NK-92 treated with Interleukin-12 subunit alpha and Interleukin-12 subunit beta, amount 100 ng/mL, for 24 hours (cell line): Measurements from ENCODE around the gene KIF1C.

Experiments used
- DNase-seq: peaks from one replicate; lab custom pipeline; 2025; lab: John Stamatoyannopoulos, UW

KIF1C gene

DNA sequence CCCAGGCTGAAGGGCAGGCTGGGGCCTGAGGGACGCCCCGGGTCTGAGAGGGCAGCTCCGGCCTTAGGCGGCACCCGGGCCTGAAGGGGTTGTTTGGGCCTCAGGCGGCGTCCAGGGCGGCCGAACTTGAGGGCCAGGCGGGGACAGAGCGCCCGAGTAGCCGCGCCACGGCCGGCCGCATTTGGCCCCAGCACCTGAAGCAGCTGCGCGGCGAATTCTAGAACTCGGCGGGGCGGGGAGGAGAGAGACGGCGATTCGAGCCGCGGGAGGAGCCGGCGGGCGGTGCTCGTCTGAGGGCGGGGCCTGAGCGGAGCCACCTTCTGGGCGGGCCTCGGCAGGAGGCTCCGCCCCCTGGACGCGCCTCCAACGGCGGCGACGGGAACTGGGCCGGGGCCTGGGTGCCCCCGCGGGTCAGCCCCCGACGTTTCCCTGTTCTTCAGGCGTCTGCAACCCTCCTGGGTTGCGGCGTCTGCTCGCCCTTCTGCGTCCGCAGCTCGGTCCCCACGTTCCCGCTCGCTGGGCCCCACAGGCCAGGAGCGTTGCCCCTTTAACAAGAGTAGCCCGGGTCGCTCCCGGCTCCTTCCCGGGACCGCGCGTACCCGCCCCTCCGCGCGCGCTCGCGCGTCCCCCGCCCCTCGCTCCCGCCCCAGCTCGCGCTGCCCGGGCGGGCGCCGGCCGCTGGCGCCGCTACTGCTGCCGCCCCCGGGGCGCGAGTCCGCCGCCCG is at the start of gene KIF1C, which contains the start of gene INCA1:
Gene KIF1C, plus strand, starts transcription at position 649 of the 725 bp plus-strand sequence. CDS start 2,297 bp downstream, outside the sequence.
Gene INCA1, minus strand, starts transcription at position 221 of the 725 bp plus-strand sequence. CDS start 3,085 bp downstream, outside the sequence.
- DNase-seq, result peak; percentile 54

DNA sequence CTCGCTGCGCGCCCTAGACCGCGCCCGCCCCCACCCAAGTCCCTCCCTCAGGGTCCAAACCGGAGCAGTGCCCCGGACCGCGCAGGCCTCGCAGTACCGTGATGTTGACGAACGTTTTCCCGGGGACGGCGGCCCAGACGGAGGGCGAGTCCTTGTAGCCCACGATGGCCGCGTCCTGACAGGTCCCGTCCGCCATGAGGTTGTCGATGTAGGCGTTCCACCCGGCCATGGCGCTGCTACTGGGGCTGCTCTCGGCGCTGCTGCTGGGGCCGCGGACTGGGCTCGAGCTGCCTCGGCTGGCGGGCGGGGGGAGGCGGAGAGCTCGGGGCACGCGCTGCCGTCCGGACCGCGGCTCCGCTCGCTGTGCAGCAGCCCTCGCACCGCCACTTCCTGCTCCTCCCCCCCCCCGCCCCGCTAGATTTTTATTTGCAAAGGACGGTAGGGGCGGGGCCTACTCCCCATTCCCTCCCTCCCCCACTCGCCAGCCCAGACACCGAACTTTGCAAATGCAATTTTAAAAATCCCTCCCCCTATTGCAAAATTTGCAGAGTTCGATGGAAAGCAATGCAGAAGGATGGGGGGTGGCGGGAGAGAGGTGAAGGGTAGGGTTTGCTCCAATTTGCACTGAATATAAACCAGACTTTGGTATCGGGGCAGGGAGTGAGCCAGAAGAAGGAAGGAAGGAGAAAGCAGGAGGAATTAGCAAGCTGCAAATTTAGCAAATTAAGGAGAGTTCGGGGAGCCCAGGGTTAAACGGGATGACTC is 49.4 kb upstream of the KIF1C start, which contains the start of gene PFN1:
Gene PFN1, minus strand, starts transcription at position 365 of the 765 bp plus-strand sequence. Its CDS starts 136 bp downstream, at position 229.
- peak; percentile 75 for DNase-seq

DNA sequence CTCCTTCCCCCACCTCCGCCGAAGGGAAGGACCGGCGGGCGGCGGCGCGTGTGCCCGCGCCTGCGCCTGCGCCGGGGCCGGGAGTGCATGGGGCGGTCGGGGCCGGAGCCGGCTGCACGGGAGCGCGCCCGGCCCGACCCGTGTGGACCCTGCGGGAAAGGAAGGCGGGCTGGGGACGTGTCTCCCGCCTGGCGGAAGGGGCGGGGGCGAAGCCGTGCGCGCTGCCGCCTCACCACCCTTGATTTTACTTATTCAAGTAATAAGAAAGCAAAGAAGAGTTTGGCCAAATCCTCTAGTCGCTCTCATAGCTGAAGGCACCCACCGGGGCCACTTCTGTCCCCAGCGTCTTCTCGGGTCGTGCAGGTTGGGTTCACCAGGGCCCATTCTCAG is 48.8 kb upstream of the KIF1C start:
- DNase-seq, result peak; percentile 54

DNA sequence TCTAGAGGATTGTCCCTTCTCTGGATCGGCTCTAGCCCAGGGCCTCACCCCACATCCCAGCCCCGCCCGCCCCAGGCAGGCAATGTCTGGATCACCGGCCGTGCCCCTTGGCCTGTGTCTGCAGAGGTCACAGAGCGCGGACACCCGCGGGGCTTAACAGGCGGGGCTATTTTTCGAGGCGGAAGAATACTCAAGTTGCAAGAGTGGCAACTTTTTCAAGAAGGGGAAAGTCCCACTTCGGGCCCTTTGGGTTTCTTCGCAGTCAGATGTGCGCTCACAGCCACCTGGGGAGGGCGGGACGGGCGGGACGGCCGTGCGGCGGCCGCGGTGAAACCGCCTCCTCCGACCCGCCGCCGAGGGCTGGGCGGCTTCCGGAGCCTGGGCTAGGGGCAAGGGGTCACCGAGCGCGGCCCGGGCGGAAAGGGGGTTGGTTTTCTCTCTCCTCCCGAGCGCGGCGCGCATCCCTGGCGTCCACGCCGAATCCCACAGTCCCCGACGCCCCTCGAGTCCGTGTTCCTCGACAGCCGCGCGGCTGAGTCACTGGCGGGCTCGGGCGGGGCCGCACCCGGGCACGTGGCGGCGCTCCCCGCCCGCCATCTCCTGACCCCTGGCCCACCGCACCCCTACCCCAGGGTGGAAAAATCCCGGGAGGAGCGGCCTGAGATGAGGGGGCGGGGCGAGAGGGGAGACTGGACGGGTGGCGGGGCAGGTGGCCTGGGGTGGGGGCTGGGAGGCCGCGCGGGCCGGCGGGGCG is 48.3 kb upstream of the KIF1C start:
- peak; percentile 68 for DNase-seq

DNA sequence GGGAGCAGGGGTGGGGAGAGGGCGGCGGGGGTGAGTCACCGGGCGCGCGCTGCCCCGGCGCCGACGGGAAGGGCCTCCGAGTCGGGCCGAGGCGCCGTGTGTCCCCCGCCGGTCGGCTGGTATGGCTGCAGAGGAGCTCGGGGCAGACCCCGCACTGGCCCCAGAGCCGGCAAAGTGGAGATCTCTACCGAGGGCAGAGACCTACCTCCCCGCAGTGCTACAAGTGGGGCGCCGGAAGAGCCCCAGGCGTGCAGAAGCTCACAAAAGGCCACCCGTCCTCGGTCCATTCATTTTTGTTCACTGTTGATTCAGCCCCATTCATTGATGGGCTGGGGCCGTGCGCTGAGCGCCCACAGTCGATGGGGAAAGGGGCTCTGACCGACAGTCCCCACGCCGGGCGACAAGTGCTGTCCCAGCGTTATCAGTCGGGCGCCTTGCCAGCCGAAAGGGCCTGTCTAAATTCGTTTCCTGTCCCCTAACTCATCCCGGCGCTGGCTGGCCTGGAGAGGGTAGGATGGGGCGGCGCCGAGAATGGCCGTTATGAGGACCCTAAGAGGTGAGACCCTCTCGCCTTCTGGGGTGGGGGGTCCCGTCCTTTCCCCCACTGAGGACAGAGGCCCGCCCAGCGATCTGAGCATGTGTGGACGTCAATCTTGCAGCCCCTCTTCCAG is 47.5 kb upstream of the KIF1C start:
- no peak for DNase-seq

DNA sequence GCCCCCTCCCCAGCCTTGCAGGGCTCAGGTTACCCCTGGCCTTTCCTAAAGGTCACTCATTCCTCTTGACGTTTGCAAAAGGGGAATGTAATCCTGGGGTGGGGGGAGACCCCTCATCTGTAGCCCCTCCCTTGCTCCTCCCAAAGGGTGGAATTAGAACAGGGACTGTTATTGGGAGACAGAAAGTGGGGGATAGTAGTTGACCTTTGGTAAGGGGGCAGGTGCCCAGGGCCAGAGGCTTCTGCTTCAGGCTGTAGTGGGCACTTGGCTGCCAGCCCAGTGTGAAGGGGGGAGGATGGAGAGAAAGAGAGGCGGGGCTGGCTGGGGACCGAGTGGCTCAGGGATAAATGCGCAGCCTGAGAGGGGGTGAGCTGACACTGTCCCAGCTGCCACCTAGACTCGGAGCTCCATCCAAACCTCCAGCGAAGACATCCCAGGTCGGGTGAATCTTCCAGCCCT is 47.0 kb upstream of the KIF1C start, which contains the start of gene ENO3:
Gene ENO3, plus strand, starts transcription at position 374 of the 459 bp plus-strand sequence. CDS start 711 bp downstream, outside the sequence.
- DNase-seq, result no peak

DNA sequence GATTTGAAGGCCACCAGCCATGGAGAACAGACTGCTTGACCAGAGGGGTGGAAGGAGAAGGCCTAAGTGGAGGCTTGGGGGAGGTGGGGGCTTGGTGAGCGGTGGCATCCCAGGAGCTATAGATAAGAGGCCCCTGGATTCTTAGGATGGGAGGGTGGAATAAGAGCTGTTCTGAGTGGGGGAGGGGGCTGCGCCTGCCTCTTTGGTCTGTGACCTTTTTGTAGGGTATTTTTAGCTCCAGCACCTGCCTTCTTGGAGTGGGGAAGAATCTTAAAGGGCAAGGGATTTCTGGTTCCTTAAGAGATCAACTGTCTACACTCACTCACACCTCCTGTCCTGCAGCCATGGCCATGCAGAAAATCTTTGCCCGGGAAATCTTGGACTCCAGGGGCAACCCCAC is 46.3 kb upstream of the KIF1C start:
- DNase-seq, result no peak

DNA sequence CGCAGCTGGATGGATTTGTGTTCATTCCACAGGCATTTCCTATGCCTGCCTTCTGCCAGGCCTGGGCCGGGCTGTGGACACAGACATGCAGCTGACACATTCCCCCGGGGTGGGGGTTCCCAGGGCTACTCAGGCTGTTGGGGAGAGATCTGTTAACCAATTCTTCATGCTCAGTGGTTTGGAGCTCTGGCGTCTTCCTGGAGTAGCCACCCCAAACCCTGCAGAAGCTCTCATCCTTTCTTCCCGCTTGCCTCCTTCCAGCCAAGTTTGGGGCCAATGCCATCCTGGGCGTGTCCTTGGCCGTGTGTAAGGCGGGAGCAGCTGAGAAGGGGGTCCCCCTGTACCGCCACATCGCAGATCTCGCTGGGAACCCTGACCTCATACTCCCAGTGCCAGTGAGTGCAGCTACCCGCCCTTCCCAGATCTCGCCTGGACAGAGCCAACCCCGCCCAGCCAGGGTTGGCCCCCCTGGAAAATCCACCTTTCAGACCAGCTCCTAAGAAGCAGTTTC is 44.2 kb upstream of the KIF1C start:
- DNase-seq, result no peak

DNA sequence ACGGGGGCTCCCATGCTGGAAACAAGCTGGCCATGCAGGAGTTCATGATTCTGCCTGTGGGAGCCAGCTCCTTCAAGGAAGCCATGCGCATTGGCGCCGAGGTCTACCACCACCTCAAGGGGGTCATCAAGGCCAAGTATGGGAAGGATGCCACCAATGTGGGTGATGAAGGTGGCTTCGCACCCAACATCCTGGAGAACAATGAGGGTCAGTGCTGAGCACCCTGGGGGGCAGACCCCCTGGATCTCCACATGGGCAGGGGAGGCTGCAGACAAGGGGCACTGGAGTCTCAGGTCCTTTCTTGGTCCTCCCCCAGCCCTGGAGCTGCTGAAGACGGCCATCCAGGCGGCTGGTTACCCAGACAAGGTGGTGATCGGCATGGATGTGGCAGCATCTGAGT is 42.7 kb upstream of the KIF1C start:
- DNase-seq, result no peak

DNA sequence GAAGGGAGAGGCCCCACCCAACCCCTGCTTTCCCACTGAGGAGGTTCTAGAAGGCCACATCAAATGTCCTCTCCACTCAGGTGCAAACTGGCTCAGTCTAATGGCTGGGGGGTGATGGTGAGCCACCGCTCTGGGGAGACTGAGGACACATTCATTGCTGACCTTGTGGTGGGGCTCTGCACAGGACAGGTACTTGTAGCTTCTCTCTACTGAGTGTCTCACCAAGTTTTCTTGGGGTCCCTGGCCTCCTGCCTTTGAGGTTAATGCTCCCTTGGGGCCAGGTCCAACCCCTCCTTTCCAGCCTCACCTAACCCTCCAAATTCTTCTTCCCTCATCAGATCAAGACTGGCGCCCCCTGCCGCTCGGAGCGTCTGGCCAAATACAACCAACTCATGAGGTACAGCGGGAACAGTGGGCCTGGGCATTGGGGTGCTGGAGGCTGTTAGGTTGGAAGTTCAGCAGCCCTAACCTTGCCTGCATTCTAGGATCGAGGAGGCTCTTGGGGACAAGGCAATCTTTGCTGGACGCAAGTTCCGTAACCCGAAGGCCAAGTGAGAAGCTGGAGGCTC is 41.2 kb upstream of the KIF1C start:
- DNase-seq, result no peak

DNA sequence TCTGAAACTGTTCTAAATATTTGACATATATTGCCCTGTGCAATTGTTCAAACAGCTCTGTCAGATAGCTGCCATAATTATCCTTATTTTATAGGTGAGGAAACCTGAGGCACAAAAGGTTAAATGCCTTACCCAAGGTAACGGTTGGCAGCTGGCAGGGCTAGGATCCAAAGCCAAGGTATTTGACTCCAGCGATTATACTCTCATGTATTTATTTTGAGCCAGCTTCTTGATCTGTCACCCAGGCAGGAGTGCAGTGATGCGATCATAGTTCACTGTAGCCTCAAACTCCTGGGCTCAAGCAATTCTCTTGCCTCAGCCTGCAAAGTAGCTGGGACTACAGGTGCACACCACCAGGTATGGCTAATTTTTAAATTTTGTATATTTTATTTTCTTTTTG is 39.6 kb upstream of the KIF1C start:
- DNase-seq, result no peak

DNA sequence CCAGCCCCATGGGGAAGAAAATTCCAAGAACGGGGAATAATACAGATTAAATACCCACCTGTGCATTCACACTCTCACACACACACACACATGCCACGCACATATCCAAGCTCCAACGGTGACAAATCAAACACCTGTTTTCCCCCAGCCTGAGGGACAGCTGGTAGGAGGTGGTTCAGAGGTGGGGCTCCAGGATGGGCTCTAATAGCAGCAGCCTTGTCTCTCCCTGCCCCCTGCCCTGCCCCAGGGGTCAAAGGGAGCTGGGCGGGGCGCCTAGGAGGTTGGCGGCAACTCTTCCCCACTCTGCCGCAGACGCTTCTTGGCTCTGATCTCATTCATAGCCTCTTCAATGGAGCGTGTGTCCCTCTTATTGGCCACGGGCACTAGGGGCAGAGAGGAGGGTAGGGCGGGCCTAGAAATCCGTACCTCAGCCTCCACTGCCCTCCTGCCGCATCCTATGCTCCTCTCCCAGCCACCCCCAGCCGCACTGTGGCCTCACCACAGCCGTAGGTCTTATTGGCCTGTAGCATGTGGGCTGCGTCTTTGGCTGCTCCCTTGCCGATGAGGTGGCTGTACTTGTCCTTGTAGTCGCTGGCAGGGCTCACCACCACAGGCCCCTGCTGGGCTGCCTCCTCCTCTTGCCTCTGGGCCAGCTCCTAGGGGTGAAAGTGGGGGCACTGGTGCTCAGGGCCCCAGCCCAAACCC is 38.3 kb upstream of the KIF1C start:
- no peak for DNase-seq

DNA sequence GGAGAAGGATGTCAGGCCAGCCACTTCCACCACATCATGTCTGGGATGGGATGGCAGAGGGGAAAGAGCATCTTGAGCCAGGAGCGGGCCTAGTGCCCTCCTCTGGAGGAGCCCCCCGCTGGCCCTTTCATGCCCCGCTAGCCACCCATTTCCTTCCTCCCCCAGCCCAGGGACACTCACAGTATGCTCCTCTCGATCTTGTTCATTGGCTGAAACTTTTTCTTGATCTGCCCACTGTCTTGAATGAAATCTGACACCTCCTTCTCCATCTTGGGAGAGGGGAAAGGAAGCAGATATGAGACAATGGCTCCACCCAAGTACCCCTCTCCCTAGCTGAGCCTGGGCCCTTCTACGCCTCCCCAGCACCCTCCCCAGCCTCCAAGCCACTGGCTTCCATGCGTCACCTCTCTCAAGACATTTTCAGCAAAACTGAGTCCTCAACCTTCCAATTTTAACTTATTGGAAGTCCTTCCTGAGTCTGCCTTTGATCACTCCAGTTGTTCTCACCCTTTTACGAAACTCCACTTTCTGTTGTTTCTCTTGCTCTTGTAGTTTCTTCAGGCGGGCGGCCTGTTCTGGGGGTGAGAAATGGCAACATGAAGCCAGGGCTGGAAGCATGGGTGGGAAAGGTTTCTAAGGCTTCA is 37.3 kb upstream of the KIF1C start:
- no peak for DNase-seq

DNA sequence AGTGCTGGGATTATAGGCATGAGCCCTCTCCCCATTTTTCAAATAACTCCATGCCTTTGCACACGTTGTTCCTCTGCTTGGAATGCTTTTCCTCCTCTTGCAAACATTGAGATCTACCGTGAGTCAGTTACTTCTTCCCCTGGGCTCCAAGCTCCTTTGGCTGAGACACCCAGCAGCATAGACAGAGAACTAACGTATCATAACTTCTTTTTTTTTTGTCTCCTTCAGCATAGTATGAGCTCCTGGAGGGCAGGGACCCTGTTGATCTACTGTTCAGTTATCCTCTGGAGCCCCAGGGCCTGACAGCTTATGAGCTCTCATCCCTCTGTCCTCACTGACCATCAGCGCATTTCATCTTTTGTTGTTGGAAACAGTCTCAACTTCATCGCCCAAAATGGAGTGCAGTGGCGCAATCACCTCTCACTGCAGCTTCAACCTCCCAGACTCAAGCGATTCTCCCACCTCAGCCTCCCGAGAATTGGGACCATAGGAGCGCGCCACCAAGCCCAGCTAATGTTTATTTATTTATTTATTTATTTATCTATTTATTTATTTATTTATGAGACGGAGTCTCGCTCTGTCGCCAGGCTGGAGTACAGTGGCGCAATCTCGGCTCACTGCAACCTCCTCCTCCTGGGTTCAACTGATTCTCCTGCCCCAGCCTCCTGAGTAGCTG is 32.3 kb upstream of the KIF1C start:
- DNase-seq, result no peak

DNA sequence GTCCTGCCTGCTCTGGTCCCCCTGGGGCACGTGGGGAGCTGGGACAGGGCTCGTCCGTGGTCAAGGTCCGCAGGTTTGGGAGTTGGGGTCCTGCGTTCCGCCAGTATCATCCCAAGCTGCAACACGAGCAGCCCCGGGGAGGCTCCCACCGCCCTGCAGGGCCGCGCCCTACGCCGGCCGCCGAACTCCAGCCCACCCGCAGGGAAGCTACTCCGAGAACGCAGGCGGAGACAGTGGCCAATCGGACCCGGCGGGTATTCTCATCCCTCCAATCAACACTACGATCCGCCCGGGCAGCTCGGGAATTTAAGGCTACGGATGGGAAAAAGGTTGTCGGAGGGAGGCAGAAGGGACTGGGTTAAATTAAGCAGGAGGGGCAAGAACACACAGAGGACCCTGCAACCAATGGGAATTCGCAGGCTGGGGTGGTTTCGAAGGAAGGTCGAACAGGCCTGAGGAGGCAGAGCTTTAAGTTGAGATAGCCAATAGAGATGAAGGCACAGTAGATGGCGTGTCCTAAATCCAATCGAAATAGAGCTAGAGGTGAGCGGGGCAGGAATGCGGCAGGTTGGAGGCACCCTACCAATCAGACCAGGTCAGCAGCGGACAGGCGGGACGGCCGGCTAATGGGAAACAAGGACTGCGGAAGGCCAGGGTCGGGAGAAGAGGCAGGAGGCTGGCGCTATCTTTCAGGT is 30.8 kb upstream of the KIF1C start:
- DNase-seq, result peak; percentile 87

DNA sequence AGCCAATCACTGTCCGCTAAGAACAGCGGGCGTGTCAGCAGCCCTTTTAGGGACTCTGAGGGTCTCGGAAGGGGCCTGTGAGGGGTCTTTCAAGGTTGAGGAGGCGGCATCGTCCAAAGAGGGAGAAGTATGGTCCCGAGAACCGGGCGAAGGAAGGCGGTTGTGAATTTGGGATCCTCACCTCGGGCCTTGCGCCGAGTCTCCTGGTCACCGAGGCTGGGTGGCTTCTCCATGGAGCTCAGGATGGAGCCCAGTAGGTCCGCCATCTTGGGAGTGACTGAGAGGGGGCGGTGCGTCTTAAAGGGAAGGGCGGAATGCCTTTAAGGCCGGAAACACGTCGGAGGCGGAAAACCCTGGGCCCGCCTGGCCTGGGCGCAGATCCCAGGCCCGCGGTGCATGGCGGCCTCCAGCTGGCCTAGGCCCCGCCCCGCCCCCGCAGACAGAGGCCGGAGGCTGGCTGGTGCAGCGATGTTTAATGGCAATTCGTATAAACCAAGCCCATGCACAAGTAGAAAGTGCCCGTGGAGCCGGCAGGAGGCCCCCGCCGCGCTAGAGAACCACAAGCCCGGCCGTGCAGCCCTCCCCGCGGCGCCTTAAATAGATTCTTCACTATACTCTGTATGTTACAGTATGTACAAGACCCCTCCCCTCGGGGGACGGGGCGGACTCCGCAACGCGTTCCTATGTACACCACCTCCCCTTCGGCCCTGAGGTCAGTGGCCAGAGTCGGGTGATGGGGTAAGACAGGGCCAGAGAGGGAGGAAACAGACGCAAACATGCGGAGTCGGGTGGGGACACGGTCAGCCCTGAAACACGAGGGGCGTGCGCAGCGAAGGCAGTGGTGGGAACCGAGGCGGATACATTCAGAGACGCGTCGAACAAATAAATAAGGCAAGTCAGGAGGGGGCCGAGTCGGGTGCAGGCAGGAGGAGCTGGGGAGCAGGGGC is 29.9 kb upstream of the KIF1C start, which contains the start of gene SPAG7:
Gene SPAG7, minus strand, starts transcription at position 279 of the 947 bp plus-strand sequence. Its CDS starts 13 bp downstream, at position 266.
- DNase-seq, result peak; percentile 77

DNA sequence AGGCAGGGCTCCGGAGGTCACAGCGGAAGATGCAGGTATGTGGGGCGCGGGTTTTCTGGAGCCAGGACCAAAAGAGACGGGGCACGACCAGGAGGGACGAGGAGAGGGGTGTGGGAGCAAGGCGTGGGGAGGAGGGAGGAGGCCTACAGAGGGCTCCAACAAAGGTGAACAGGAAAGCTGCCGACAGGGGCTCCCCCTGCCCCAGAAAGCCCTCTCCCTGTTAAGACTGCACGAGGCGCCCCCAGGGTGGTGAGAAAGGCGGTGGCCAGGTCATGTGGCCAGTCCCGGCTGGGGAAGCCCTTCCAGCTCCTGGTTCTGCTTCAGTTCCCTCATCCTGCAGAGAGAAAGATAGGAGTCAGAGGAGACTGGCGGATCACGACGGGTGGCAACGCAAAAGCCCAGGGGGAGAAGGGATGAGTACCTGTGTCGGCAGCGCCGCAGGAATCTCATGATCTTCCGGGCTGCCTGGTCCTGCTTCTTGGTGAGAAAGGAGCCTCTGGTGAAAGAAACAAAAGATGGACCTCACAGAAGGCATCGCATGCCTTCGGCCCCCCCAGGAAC is 29.2 kb upstream of the KIF1C start:
- no peak for DNase-seq
